ENCODE measurements around the gene FAM20C.

Gene FAM20C

GRCh38 chr7:245574-246295, 53.4 kb downstream of the FAM20C start:
- DNase-seq (ENCODE audit: low spot score) = no peak

GRCh38 chr7:246451-246850, 54.1 kb downstream of the FAM20C start:
- no peak for DNase-seq (ENCODE audit: low spot score)

GRCh38 chr7:247181-247580, 54.8 kb downstream of the FAM20C start:
- no peak for DNase-seq (ENCODE audit: low spot score)

GRCh38 chr7:247636-248035, 55.3 kb downstream of the FAM20C start:
- DNase-seq (ENCODE audit: low spot score) = no peak

- DNase-seq (ENCODE audit: low spot score) = no peak
Measured at GRCh38 chr7:248732-249435, 56.5 kb downstream of the FAM20C start.

- DNase-seq (ENCODE audit: low spot score) = no peak
Measured at GRCh38 chr7:249989-250388, 57.6 kb downstream of the FAM20C start.

GRCh38 chr7:250523-250922, 58.2 kb downstream of the FAM20C start:
- no peak for DNase-seq (ENCODE audit: low spot score)

GRCh38 chr7:251005-251404, 58.6 kb downstream of the FAM20C start:
- DNase-seq (ENCODE audit: low spot score) = no peak

- no peak for DNase-seq (ENCODE audit: low spot score)
Measured at GRCh38 chr7:251446-252175, 59.2 kb downstream of the FAM20C start.

GRCh38 chr7:252216-252965, 60.0 kb downstream of the FAM20C start:
- DNase-seq (ENCODE audit: low spot score) = no peak

GRCh38 chr7:252981-253380, 60.6 kb downstream of the FAM20C start:
- DNase-seq (ENCODE audit: low spot score) = no peak

- DNase-seq (ENCODE audit: low spot score) = no peak
Measured at GRCh38 chr7:253581-254336, 61.4 kb downstream of the FAM20C start.

GRCh38 chr7:254337-255037, 62.1 kb downstream of the FAM20C start:
- DNase-seq (ENCODE audit: low spot score) = no peak

- no peak for DNase-seq (ENCODE audit: low spot score)
Measured at GRCh38 chr7:255038-255435, 62.7 kb downstream of the FAM20C start.

GRCh38 chr7:255721-256361, 63.5 kb downstream of the FAM20C start:
- no peak for DNase-seq (ENCODE audit: low spot score)

- no peak for DNase-seq (ENCODE audit: low spot score)
Measured at GRCh38 chr7:256461-256940, 64.1 kb downstream of the FAM20C start.

GRCh38 chr7:256981-257646, 64.7 kb downstream of the FAM20C start:
- DNase-seq (ENCODE audit: low spot score) = no peak

GRCh38 chr7:257647-257992, 65.2 kb downstream of the FAM20C start:
- no peak for DNase-seq (ENCODE audit: low spot score)

GRCh38 chr7:258476-259190, 66.3 kb downstream of the FAM20C start:
- DNase-seq (ENCODE audit: low spot score) = no peak
